ENCODE results near the gene CCDC117. TPM values are rescaled to one million over a fixed set of nuclear protein-coding genes. Genes with fewer than 3 reads are reported as not detected.

The CCDC117 gene
- total RNA-seq, 2 donors from 2014 or later, result 21.2 to 24.9 TPM

DNA sequence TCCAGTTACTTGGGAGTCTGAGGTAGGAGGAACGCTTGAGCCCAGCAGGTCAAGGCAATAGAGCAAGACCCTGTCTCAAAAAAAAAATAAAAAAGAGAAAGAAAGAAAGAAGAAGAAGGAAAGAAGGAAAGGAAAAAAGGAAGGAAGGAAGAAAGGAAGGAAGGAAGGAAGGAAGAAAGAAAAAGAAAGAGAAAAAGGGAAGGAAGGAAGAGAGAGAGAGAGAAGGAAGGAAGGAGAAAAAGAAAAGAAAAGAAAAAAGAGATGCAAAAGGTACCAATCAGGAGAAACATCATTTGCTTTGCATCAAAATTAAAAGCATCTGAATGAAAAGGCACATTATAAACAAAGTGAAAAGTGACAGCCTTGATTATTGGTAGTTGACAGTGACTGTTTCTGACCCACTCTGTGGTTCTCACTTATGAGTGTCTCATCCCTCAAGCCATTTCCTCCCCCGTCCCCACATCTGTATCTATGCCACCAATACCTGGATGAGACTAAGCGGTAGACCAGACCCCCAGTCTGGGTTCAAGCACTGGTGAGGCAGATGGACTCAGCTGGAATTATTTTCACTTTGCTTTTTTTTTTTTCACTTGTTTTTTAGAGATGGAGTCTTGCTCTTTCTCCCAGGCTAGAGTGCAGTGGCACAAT, 60.9 kb downstream of the CCDC117 start:
- H3K27me3 ChIP-seq, result no peaks in the 10 kb centered on the region
- intact Hi-C loops (cut with DNase I), result loop anchor here (5.0 kb wide), 1 partner anchor 41 kb away; no protein-coding TSS in a partner anchor
- H3K4me3 ChIP-seq, result no peak overlapping the region

GRCh38 chr22:28835630-28836189, 63.2 kb downstream of the CCDC117 start:
- Histone ChIP-seq H3K9me3 (no peaks in the 10 kb centered on the region), H3K27me3 (no peaks in the 10 kb centered on the region), H3K4me3 (no peak overlapping the region), H3K27ac (no peak overlapping the region), H3K4me1 (no peaks in the 10 kb centered on the region), H3K9ac (ENCODE audit: low read depth in 2 of 2, low read length in 2 of 2) (no peak overlapping the region), H3K36me3 (no peaks in the 10 kb centered on the region)
- DNase-seq, result no peak
- TF ChIP-seq, protein P1, sequence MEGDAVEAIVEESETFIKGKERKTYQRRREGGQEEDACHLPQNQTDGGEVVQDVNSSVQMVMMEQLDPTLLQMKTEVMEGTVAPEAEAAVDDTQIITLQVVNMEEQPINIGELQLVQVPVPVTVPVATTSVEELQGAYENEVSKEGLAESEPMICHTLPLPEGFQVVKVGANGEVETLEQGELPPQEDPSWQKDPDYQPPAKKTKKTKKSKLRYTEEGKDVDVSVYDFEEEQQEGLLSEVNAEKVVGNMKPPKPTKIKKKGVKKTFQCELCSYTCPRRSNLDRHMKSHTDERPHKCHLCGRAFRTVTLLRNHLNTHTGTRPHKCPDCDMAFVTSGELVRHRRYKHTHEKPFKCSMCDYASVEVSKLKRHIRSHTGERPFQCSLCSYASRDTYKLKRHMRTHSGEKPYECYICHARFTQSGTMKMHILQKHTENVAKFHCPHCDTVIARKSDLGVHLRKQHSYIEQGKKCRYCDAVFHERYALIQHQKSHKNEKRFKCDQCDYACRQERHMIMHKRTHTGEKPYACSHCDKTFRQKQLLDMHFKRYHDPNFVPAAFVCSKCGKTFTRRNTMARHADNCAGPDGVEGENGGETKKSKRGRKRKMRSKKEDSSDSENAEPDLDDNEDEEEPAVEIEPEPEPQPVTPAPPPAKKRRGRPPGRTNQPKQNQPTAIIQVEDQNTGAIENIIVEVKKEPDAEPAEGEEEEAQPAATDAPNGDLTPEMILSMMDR (IDR thresholded peaks at IDR 0.05), result no peak
- intact Hi-C loops (cut with DNase I), result no loop called here

More for the DNA sequence above, 60.9 kb downstream of the CCDC117 start:
- no peak overlapping the region for H3K9ac ChIP-seq (ENCODE audit: low read depth in 2 of 2, low read length in 2 of 2)
- H3K9me3 ChIP-seq, result no peaks in the 10 kb centered on the region
- DNase-seq, result no peak
- H3K36me3 ChIP-seq, result no peaks in the 10 kb centered on the region
- H3K27ac ChIP-seq, result no peak overlapping the region
- H3K4me1 ChIP-seq, result no peaks in the 10 kb centered on the region
- TF ChIP-seq, protein P1 (IDR thresholded peaks at IDR 0.05), result no peak

DNA sequence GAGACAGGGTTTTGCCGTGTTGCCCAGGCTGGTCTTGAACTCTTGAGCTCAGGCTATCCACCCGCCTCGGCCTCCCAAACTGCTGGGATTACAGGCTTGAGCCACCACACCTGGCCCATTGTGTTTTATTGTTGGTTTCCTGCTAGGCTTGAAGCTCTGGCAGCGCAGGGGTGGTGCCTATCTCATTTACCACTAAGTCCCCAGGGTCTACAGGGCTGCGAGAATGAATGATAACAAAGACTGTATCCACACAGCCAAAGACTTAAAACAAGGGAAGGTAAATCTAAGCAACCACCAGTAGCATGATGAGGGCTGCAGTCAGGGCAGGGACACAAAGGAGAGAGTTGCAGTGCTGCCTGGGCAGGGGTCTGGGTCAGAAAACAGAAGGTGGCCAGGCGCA, 65.1 kb downstream of the CCDC117 start:
- no peak for DNase-seq
- Histone ChIP-seq H3K4me1 (no peaks in the 10 kb centered on the region), H3K27me3 (no peaks in the 10 kb centered on the region), H3K27ac (no peak overlapping the region), H3K9me3 (no peaks in the 10 kb centered on the region), H3K36me3 (no peaks in the 10 kb centered on the region), H3K9ac (ENCODE audit: low read depth in 2 of 2, low read length in 2 of 2) (no peak overlapping the region), H3K4me3 (no peak overlapping the region)
- TF ChIP-seq, protein P1 (IDR thresholded peaks at IDR 0.05), result no peak
- intact Hi-C loops (cut with DNase I), result no loop called here

Other genes with a start within 250 kb of the CCDC117 start
- gene TTC28, start 92.9 kb upstream of the CCDC117 start, total RNA-seq, result 1 to 10 TPM; 6.6 to 9.2 TPM
- 10 to 100 TPM; 12.2 to 36.0 TPM for gene CHEK2, start 30.9 kb upstream of the CCDC117 start, total RNA-seq
- 10 to 100 TPM; 11.7 to 15.6 TPM for gene HSCB, start 30.7 kb upstream of the CCDC117 start, total RNA-seq
- gene XBP1, start 27.9 kb downstream of the CCDC117 start, total RNA-seq, result 100 to 1,000 TPM; 210 to 251 TPM
- 10 to 100 TPM in 1 of 2 donors, 1 to 10 TPM in 1; 5.9 to 12.2 TPM for gene ZNRF3, start 110.9 kb downstream of the CCDC117 start, total RNA-seq

Data from colonic mucosa (tissue), 4 donors.